Ovary (tissue), 3 donors: ENCODE results near the gene COQ8A.

Experiments
- EP300 ChIP-seq: sonication (generic); formaldehyde crosslinking; IDR thresholded peaks from one replicate; pipeline ENCODE4 v1.6.1; 2017; ENCODE audit warnings: antibody characterized with exemption
- POLR2A ChIP-seq: fragments of 450-650 bp; IDR thresholded peaks from one replicate; pipeline ENCODE4 v1.6.1; 2017; ENCODE audit warnings: antibody characterized with exemption, mild to moderate bottlenecking, moderate library complexity
- TF ChIP-seq, protein P1 (sequence below), 3 donors: fragments of 450-650 bp in 2 of 3; fragments of 200-600 bp in 1 of 3; IDR thresholded peaks; one replicate each; pipeline versions ENCODE4 v1.5.1 to v1.8.0; 2016 to 2022; ENCODE audit warnings: antibody characterized with exemption in 3 of 3, mild to moderate bottlenecking in 1 of 3
- donor health status: DM: no; HTN: no; CAD: no.

DNA sequence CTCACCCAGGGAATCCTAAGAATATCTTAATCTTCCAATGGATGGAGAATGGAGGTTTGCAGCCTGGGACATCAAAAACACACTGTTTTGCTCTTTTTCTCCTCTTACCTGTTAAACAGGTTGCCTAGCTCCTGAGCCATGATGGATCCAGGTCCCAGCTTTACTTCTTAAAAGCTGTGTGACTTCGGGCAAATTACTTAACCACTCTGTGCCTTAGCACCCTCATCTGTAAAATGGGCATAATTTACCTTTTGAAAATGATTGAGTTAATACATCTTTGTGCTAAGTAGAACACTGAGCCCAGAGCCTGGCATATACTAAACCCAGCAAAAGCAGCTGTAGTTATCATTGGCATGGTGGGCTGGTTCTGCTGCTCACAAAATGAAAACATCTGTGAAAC, 10.2 kb downstream of the COQ8A start:
- TF ChIP-seq POLR2A: no peak
- TF ChIP-seq EP300: no peak
- TF ChIP-seq, protein P1, sequence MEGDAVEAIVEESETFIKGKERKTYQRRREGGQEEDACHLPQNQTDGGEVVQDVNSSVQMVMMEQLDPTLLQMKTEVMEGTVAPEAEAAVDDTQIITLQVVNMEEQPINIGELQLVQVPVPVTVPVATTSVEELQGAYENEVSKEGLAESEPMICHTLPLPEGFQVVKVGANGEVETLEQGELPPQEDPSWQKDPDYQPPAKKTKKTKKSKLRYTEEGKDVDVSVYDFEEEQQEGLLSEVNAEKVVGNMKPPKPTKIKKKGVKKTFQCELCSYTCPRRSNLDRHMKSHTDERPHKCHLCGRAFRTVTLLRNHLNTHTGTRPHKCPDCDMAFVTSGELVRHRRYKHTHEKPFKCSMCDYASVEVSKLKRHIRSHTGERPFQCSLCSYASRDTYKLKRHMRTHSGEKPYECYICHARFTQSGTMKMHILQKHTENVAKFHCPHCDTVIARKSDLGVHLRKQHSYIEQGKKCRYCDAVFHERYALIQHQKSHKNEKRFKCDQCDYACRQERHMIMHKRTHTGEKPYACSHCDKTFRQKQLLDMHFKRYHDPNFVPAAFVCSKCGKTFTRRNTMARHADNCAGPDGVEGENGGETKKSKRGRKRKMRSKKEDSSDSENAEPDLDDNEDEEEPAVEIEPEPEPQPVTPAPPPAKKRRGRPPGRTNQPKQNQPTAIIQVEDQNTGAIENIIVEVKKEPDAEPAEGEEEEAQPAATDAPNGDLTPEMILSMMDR (IDR thresholded peaks at IDR 0.05): no peak
